ENCODE data around the gene MAP3K12. TPM values are rescaled to one million over a fixed set of nuclear protein-coding genes. Genes with fewer than 3 reads are reported as not detected.
A peak's percentile ranks its signal among the peaks of the same experiment; 100 is the strongest.

Gene MAP3K12
- total and polyA plus RNA-seq, 2 of the 13 experiments (the other 11 are each of a cell fraction or from before 2014, with no cell fraction given), result 0.20 to 1.1 TPM

- peaks cover 24 to 68% of the 10 kb centered on the region in 2 experiments for H3K36me3 ChIP-seq (replicated peaks in 1 of 2; ENCODE audit: control insufficient read depth in 1 of 2, insufficient read depth in 2 of 2, low read length in 2 of 2)
- intact Hi-C loops (cut with micrococcal nuclease; ENCODE audit: unreplicated experiment) (no loop called here), in situ Hi-C loops (cut with HindIII; ENCODE audit: extremely low pct_ligation_motif_present, low pct_unique_long_range_greater_than_20kb) (no loop called here)
- no peaks in the 10 kb centered on the region for H3K9me3 ChIP-seq (ENCODE audit: low read length)
- no peak for ATAC-seq
- H4K20me1 ChIP-seq (ENCODE audit: insufficient read depth, low read length), result peaks cover 26% of the 10 kb centered on the region
- TF ChIP-seq MAFF (IDR thresholded peaks at IDR 0.05; ENCODE audit: low read depth, low read length) (peak; percentile 65), MAFK (conservative IDR thresholded peaks at IDR 0.05 in 1 of 2, IDR thresholded peaks at IDR 0.05 in 1 of 2; ENCODE audit: low read length in 2 of 2) (peak; percentile 63 to 72; a peak in 3 of 4 replicates), ZNF740 (CRISPR knock-in tag; IDR thresholded peaks at IDR 0.05) (no peak)
- no peak overlapping the region for H2AFZ ChIP-seq (ENCODE audit: low read length)
- no peak for FAIRE-seq
- no peak for DNase-seq (ENCODE audit: low spot score)
- CTCF ChIA-PET (ENCODE audit: low intra/inter-chr PET ratio, low total read pairs), result no interaction called here
- no peak overlapping the region for H3K4me3 ChIP-seq (replicated peaks in 1 of 3; ENCODE audit: insufficient read depth in 1 of 3, low read depth in 2 of 3, low read length in 3 of 3)
- WGBS (ENCODE audit: low lambda C conversion rate), result 95% methylated on average over 5 of the region's 5 CpGs
- H3K9ac ChIP-seq (ENCODE audit: insufficient read depth, low read depth, low read length), result no peak overlapping the region
- H3K27me3 ChIP-seq (ENCODE audit: control insufficient read depth in 1 of 2, insufficient read depth in 2 of 2, low read length in 2 of 2), result no peaks in the 10 kb centered on the region
- no peaks in the 10 kb centered on the region for H3K4me1 ChIP-seq (ENCODE audit: insufficient read depth, low read length)
- no peak overlapping the region for H3K4me2 ChIP-seq (ENCODE audit: low read depth, low read length)
- H3K79me2 ChIP-seq (ENCODE audit: insufficient read depth, low read length), result peaks cover 3% of the 10 kb centered on the region
- H3K27ac ChIP-seq (ENCODE audit: extremely low read length, insufficient read depth, low read length), result no peak overlapping the region
- BruUV-seq (replicated peaks), result no TSS peak
- POLR2A ChIA-PET, result interaction anchor here (1.2 to 1.8 kb wide), 2 partner anchors 11 to 22 kb away, joined by 3 to 8 read pairs; partner anchors contain the start of gene TARBP2
Measured at GRCh38 chr12:53479331-53479730, 19.9 kb downstream of the MAP3K12 start.

DNA sequence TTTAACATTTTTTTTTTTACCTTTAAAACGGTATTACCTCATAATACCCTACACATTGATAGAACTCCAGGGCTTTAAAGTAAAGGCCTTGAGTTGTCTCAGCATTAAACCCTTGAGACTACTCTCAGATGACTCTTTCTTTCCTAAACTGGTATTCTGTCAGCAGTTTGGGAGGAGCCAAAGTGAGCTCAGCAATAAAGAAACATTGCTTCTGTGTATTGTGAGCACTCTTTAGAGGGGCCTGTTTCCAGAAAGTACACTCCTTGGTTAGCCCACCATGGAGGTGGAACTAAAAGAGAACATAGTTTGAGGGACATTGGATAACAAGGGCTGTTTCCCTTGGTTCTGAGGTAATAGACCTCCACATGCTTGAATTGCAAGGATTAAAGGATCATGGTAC, 20.4 kb downstream of the MAP3K12 start:
- Histone ChIP-seq H3K27me3 (ENCODE audit: control insufficient read depth in 1 of 2, insufficient read depth in 2 of 2, low read length in 2 of 2) (no peaks in the 10 kb centered on the region), H3K79me2 (ENCODE audit: insufficient read depth, low read length) (peaks cover 6% of the 10 kb centered on the region), H3K4me3 (replicated peaks in 1 of 3; ENCODE audit: insufficient read depth in 1 of 3, low read depth in 2 of 3, low read length in 3 of 3) (no peak overlapping the region), H3K36me3 (replicated peaks in 1 of 2; ENCODE audit: control insufficient read depth in 1 of 2, insufficient read depth in 2 of 2, low read length in 2 of 2) (peaks cover 26 to 73% of the 10 kb centered on the region in 2 experiments), H3K9ac (ENCODE audit: insufficient read depth, low read depth, low read length) (no peak overlapping the region), H3K27ac (ENCODE audit: extremely low read length, insufficient read depth, low read length) (no peak overlapping the region), H3K9me3 (ENCODE audit: low read length) (no peaks in the 10 kb centered on the region), H4K20me1 (ENCODE audit: insufficient read depth, low read length) (peaks cover 27% of the 10 kb centered on the region), H3K4me1 (ENCODE audit: insufficient read depth, low read length) (no peaks in the 10 kb centered on the region), H3K4me2 (ENCODE audit: low read depth, low read length) (no peak overlapping the region), H2AFZ (ENCODE audit: low read length) (no peak overlapping the region)
- intact Hi-C loops (cut with micrococcal nuclease; ENCODE audit: unreplicated experiment), result no loop called here
- DNase-seq (ENCODE audit: low spot score) (no peak), FAIRE-seq (no peak), ATAC-seq (no peak)
- POLR2A ChIA-PET, result interaction anchor here (1.2 to 1.8 kb wide), 3 partner anchors 11 to 22 kb away, joined by 3 to 8 read pairs (median 5); partner anchors contain the start of gene TARBP2
- no TSS peak for BruUV-seq (replicated peaks)
- 97% methylated on average over 1 of the region's 1 CpG for WGBS (ENCODE audit: low lambda C conversion rate)
- CTCF ChIA-PET (ENCODE audit: low intra/inter-chr PET ratio, low total read pairs), result no interaction called here
- in situ Hi-C loops (cut with HindIII; ENCODE audit: extremely low pct_ligation_motif_present, low pct_unique_long_range_greater_than_20kb), result no loop called here
- no peak for TF ChIP-seq THAP11 (CRISPR knock-in tag; IDR thresholded peaks at IDR 0.05)
- no peak for TF ChIP-seq RBM22 (optimal IDR thresholded peaks at IDR 0.05; ENCODE audit: low read length)
- no peak for TF ChIP-seq SIX1 (CRISPR knock-in tag; IDR thresholded peaks at IDR 0.05; ENCODE audit: borderline replicate concordance)
- TF ChIP-seq FOSL2 (CRISPR knock-in tag; IDR thresholded peaks at IDR 0.05), result no peak
- no peak for TF ChIP-seq SNAI1 (CRISPR knock-in tag; IDR thresholded peaks at IDR 0.05; ENCODE audit: borderline replicate concordance)
- TF ChIP-seq ZMAT5 (CRISPR knock-in tag; IDR thresholded peaks at IDR 0.05; ENCODE audit: borderline replicate concordance, low read depth), result no peak
- TF ChIP-seq, protein P1, sequence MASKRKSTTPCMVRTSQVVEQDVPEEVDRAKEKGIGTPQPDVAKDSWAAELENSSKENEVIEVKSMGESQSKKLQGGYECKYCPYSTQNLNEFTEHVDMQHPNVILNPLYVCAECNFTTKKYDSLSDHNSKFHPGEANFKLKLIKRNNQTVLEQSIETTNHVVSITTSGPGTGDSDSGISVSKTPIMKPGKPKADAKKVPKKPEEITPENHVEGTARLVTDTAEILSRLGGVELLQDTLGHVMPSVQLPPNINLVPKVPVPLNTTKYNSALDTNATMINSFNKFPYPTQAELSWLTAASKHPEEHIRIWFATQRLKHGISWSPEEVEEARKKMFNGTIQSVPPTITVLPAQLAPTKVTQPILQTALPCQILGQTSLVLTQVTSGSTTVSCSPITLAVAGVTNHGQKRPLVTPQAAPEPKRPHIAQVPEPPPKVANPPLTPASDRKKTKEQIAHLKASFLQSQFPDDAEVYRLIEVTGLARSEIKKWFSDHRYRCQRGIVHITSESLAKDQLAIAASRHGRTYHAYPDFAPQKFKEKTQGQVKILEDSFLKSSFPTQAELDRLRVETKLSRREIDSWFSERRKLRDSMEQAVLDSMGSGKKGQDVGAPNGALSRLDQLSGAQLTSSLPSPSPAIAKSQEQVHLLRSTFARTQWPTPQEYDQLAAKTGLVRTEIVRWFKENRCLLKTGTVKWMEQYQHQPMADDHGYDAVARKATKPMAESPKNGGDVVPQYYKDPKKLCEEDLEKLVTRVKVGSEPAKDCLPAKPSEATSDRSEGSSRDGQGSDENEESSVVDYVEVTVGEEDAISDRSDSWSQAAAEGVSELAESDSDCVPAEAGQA (IDR thresholded peaks at IDR 0.05; ENCODE audit: low read depth), result no peak
- TF ChIP-seq, protein P1 (CRISPR knock-in tag; IDR thresholded peaks at IDR 0.05; ENCODE audit: borderline replicate concordance), result no peak
- TF ChIP-seq JUNB (CRISPR knock-in tag; IDR thresholded peaks at IDR 0.05; ENCODE audit: borderline replicate concordance), result no peak

Data from HepG2 (cell line).